AG08396 (cell line): ENCODE measurements around the gene CNOT2.
"Not testable (repeated sequence)": the region's sequence is repeated elsewhere in the genome, so short reads cannot be mapped to it uniquely, and the experiment has no call there.

Experiments used
- DNase-seq: peaks from one replicate; pipeline ENCODE4 v3.0.0; 2012; ENCODE audit warnings: low spot score, mixed read lengths

CNOT2 gene

GRCh38 chr12:70251661-70252060, 8.4 kb downstream of the CNOT2 start:
- no peak for DNase-seq

- DNase-seq, result no peak
Observed at GRCh38 chr12:70252832-70253231, 9.6 kb downstream of the CNOT2 start.

GRCh38 chr12:70254225-70254624, 11.0 kb downstream of the CNOT2 start:
- DNase-seq, result no peak

- no peak for DNase-seq
Observed at GRCh38 chr12:70254846-70255245, 11.6 kb downstream of the CNOT2 start.

GRCh38 chr12:70255311-70255710, 12.1 kb downstream of the CNOT2 start:
- DNase-seq, result no peak

- DNase-seq, result no peak
Observed at GRCh38 chr12:70258605-70259403, 15.6 kb downstream of the CNOT2 start.

- DNase-seq, result no peak
Observed at GRCh38 chr12:70260646-70261045, 17.4 kb downstream of the CNOT2 start.

GRCh38 chr12:70264067-70264867, 21.0 kb downstream of the CNOT2 start:
- DNase-seq, result no peak

GRCh38 chr12:70265132-70265531, 21.9 kb downstream of the CNOT2 start:
- no peak for DNase-seq

GRCh38 chr12:70267550-70267949, 24.3 kb downstream of the CNOT2 start:
- DNase-seq, result no peak

GRCh38 chr12:70268972-70269371, 25.7 kb downstream of the CNOT2 start:
- DNase-seq, result no peak

- no peak for DNase-seq
Observed at GRCh38 chr12:70270108-70270507, 26.9 kb downstream of the CNOT2 start.

GRCh38 chr12:70271025-70271424, 27.8 kb downstream of the CNOT2 start:
- no peak for DNase-seq

GRCh38 chr12:70272510-70272909, 29.3 kb downstream of the CNOT2 start:
- DNase-seq, result no peak

- DNase-seq, result no peak
Observed at GRCh38 chr12:70275045-70275444, 31.8 kb downstream of the CNOT2 start.

GRCh38 chr12:70277973-70278372, 34.7 kb downstream of the CNOT2 start:
- DNase-seq, result no peak

GRCh38 chr12:70278945-70279344, 35.7 kb downstream of the CNOT2 start:
- DNase-seq, result no peak

- no peak for DNase-seq
Observed at GRCh38 chr12:70283232-70283631, 40.0 kb downstream of the CNOT2 start.

GRCh38 chr12:70288817-70289216, 45.6 kb downstream of the CNOT2 start:
- no peak for DNase-seq

- DNase-seq, result no peak
Observed at GRCh38 chr12:70290116-70290515, 46.9 kb downstream of the CNOT2 start.

- no peak for DNase-seq
Observed at GRCh38 chr12:70292017-70292776, 49.0 kb downstream of the CNOT2 start.

- DNase-seq, result not testable (repeated sequence)
Observed at GRCh38 chr12:70304684-70305555, 61.7 kb downstream of the CNOT2 start.
